Endothelial cell (in vitro differentiated cells): ENCODE data around the gene FUT8. TPM values are rescaled to one million over a fixed set of nuclear protein-coding genes. Genes with fewer than 3 reads are reported as not detected.

ENCODE experiments used
- DNase-seq: peaks from one replicate; pipeline ENCODE4 v3.0.0; 2021; ENCODE audit warnings: low spot score
- H3K27ac Mint-ChIP-seq: one replicate; pipeline ENCODE4 v1.8.0; 2021; ENCODE audit warnings: mixed read lengths, inconsistent platforms; ENCODE audit not compliant: unreplicated experiment
- H3K27me3 Mint-ChIP-seq: one replicate; pipeline ENCODE4 v1.8.0; 2021; ENCODE audit warnings: mild to moderate bottlenecking, moderate library complexity, mixed read lengths, inconsistent platforms; ENCODE audit not compliant: unreplicated experiment
- H3K36me3 Mint-ChIP-seq: one replicate; pipeline ENCODE4 v1.8.0; 2021; ENCODE audit warnings: mild to moderate bottlenecking, low read depth, mixed read lengths, inconsistent platforms; ENCODE audit not compliant: unreplicated experiment
- H3K4me1 Mint-ChIP-seq: one replicate; pipeline ENCODE4 v1.8.0; 2021; ENCODE audit warnings: mild to moderate bottlenecking, mixed read lengths, inconsistent platforms; ENCODE audit not compliant: unreplicated experiment
- H3K4me3 Mint-ChIP-seq: one replicate; pipeline ENCODE4 v1.8.0; 2021; ENCODE audit warnings: mild to moderate bottlenecking, mixed read lengths, inconsistent platforms; ENCODE audit not compliant: unreplicated experiment
- H3K9me3 Mint-ChIP-seq: one replicate; pipeline ENCODE4 v1.8.0; 2021; ENCODE audit warnings: mixed read lengths, inconsistent platforms; ENCODE audit not compliant: unreplicated experiment
- CTCF ChIP-seq: fragments of 200-600 bp; sonication (generic); IDR thresholded peaks from one replicate; pipeline ENCODE4 v1.5.0; 2021; ENCODE audit warnings: antibody characterized with exemption; ENCODE audit not compliant: unreplicated experiment
- total RNA-seq: library from RNA; stranded (reverse); fragmentation: NEBNext Ultra II Directional; extraction: Animal tissue kit (Norgen Biotek cat#: 25700); gene quantifications from one replicate; pipeline ENCODE4 v1.2.1, GENCODE V29; 2021; ENCODE audit not compliant: unreplicated experiment

FUT8 gene
- total RNA-seq, 1 donor from 2014 or later: 65.4 TPM

GRCh38 chr14:65470404-65470880 lies 57.9 kb downstream of the FUT8 start:
- no peak for DNase-seq
- peaks cover 23% of the 10 kb centered on the region for H3K4me1 Mint-ChIP-seq
- no peak overlapping the region for H3K4me3 Mint-ChIP-seq
- no peak for TF ChIP-seq CTCF
- H3K9me3 Mint-ChIP-seq: no peaks in the 10 kb centered on the region
- H3K27ac Mint-ChIP-seq: no peak overlapping the region
- no peaks in the 10 kb centered on the region for H3K36me3 Mint-ChIP-seq
- H3K27me3 Mint-ChIP-seq: peaks cover 2% of the 10 kb centered on the region

- Mint-ChIP-seq H3K4me1 (peaks cover 24% of the 10 kb centered on the region), H3K9me3 (no peaks in the 10 kb centered on the region), H3K27me3 (peaks cover 2% of the 10 kb centered on the region), H3K27ac (no peak overlapping the region), H3K4me3 (no peak overlapping the region), H3K36me3 (no peaks in the 10 kb centered on the region)
- TF ChIP-seq CTCF: no peak
- no peak for DNase-seq
These were observed 58.7 kb downstream of the FUT8 start for GRCh38 chr14:65471038-65471878.

GRCh38 chr14:65472189-65472588 lies 59.7 kb downstream of the FUT8 start:
- no peak for DNase-seq
- TF ChIP-seq CTCF: no peak
- peaks cover 2% of the 10 kb centered on the region for H3K27me3 Mint-ChIP-seq
- no peak overlapping the region for H3K27ac Mint-ChIP-seq
- no peaks in the 10 kb centered on the region for H3K9me3 Mint-ChIP-seq
- H3K36me3 Mint-ChIP-seq: no peaks in the 10 kb centered on the region
- peaks cover 25% of the 10 kb centered on the region for H3K4me1 Mint-ChIP-seq
- H3K4me3 Mint-ChIP-seq: no peak overlapping the region

GRCh38 chr14:65476273-65476941 lies 63.9 kb downstream of the FUT8 start:
- H3K27me3 Mint-ChIP-seq: peaks cover 2% of the 10 kb centered on the region
- no peak overlapping the region for H3K27ac Mint-ChIP-seq
- TF ChIP-seq CTCF: no peak
- DNase-seq: no peak
- H3K4me3 Mint-ChIP-seq: no peak overlapping the region
- peaks cover 8% of the 10 kb centered on the region for H3K4me1 Mint-ChIP-seq
- H3K9me3 Mint-ChIP-seq: no peaks in the 10 kb centered on the region
- no peaks in the 10 kb centered on the region for H3K36me3 Mint-ChIP-seq

- Mint-ChIP-seq H3K27me3 (no peaks in the 10 kb centered on the region), H3K36me3 (no peaks in the 10 kb centered on the region), H3K4me3 (no peak overlapping the region), H3K9me3 (no peaks in the 10 kb centered on the region), H3K27ac (no peak overlapping the region), H3K4me1 (peaks cover 3% of the 10 kb centered on the region)
- no peak for TF ChIP-seq CTCF
- DNase-seq: no peak
These were observed 64.4 kb downstream of the FUT8 start for GRCh38 chr14:65476942-65477318.
